ENCODE data around the gene NASP. TPM values are rescaled to one million over a fixed set of nuclear protein-coding genes. Genes with fewer than 3 reads are reported as not detected.

Gene NASP
- polyA plus RNA-seq, 3 donors from 2014 or later: 33.7 to 78.0 (median 67.9) TPM

DNA sequence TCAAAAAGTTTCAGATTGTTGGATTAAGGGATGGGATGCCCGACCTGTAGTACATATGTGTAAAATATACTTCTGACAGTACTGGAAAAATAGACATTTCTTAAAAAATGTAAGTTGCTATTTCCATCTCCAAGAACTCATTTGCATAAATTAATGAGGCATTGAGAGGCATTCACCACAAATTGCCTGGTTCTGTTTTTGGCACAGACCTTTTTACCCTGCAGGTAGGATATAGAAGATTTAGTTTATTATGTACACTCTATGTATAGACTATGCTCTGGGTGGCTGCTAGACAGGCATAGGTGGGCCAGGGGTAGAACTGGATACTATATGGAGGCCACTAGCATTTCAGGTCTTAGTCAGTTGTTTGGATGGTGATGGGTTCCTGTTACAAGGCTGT is 32.0 kb downstream of the NASP start:
- DNase-seq: no peak
- Mint-ChIP-seq H3K4me1 (no peaks in the 10 kb centered on the region), H3K27me3 (ENCODE audit: low read depth in 3 of 3) (peaks cover 0 to 12% (median 4%) of the 10 kb centered on the region in 3 donors), H3K4me3 (no peak overlapping the region), H3K27ac (peak overlapping the region in 1 of 6 donors; percentile 50), H3K9me3 (no peaks in the 10 kb centered on the region), H3K36me3 (peaks cover 13 to 20% (median 18%) of the 10 kb centered on the region in 3 donors)

GRCh38 chr1:45617618-45618017 is 33.8 kb downstream of the NASP start:
- no peak for DNase-seq
- Mint-ChIP-seq H3K27me3 (ENCODE audit: low read depth in 3 of 3) (peaks cover 0 to 12% (median 4%) of the 10 kb centered on the region in 3 donors), H3K36me3 (peaks cover 13 to 20% (median 18%) of the 10 kb centered on the region in 3 donors), H3K27ac (no peak overlapping the region), H3K4me3 (no peak overlapping the region), H3K4me1 (no peaks in the 10 kb centered on the region), H3K9me3 (no peaks in the 10 kb centered on the region)

GRCh38 chr1:45619149-45619921 is 35.5 kb downstream of the NASP start:
- Mint-ChIP-seq H3K36me3 (peaks cover 13 to 30% (median 20%) of the 10 kb centered on the region in 3 donors), H3K4me3 (no peak overlapping the region), H3K9me3 (no peaks in the 10 kb centered on the region), H3K27ac (peak overlapping the region in 3 of 6 donors; percentile 36 to 73 (median 70)), H3K4me1 (no peaks in the 10 kb centered on the region), H3K27me3 (ENCODE audit: low read depth in 3 of 3) (peaks cover 0 to 5% (median 4%) of the 10 kb centered on the region in 3 donors)
- no peak for DNase-seq

DNA sequence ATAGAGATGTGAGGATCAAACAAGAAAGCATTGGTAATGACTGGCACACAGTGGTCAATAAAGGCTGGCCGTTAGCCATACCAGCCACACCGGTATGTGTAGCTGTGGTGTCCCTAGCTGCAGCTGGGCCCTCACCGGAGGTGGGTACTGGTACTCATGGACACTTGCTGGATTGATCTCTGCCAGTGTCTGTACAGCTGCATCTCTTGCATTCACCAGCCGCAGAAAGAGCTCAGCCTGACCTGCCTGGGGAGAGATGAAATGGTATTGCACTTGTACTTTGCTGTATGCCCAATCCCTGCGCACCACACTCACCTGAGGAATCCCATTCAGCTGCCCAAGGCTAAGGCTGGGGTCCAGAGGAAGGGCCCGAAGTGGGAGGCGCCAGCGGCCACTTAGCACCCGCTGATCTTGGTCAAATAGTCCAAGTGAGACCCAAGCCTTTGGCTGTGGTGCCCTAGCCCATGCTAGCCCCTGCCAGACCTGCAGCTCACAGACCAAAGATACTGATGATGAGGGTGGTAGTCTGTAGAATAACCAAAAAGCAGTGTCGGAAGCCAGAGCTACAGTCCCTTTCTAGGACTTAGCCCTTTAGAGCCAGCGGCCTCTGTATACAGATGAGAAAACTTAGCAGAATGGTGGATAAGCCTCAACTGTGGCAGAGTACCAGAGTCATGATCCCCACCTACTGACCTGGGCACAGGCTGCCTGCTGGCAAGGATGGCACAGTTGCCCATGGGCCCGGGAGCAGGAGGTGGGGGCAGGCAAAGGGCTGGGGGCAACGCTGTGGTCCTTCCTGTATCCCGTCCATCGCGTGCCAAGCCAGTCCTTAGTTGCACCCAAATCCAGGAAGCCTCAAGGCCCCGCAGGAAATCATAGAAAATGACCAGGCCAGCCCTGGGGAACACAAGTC is 37.0 kb downstream of the NASP start:
- Mint-ChIP-seq H3K9me3 (no peaks in the 10 kb centered on the region), H3K36me3 (peaks cover 8 to 23% (median 15%) of the 10 kb centered on the region in 3 donors), H3K4me3 (no peak overlapping the region), H3K27me3 (ENCODE audit: low read depth in 3 of 3) (peaks cover 0 to 5% (median 4%) of the 10 kb centered on the region in 3 donors), H3K4me1 (no peaks in the 10 kb centered on the region), H3K27ac (peak overlapping the region in 5 of 6 donors; percentile 22 to 70 (median 45))
- DNase-seq: no peak

GRCh38 chr1:45621501-45621836 is 37.6 kb downstream of the NASP start:
- Mint-ChIP-seq H3K4me3 (no peak overlapping the region), H3K4me1 (no peaks in the 10 kb centered on the region), H3K36me3 (peaks cover 2 to 17% (median 12%) of the 10 kb centered on the region in 3 donors), H3K9me3 (no peaks in the 10 kb centered on the region), H3K27ac (peak overlapping the region in 2 of 6 donors; percentile 46 to 64), H3K27me3 (ENCODE audit: low read depth in 3 of 3) (peaks cover 0 to 5% (median 4%) of the 10 kb centered on the region in 3 donors)
- no peak for DNase-seq

DNA sequence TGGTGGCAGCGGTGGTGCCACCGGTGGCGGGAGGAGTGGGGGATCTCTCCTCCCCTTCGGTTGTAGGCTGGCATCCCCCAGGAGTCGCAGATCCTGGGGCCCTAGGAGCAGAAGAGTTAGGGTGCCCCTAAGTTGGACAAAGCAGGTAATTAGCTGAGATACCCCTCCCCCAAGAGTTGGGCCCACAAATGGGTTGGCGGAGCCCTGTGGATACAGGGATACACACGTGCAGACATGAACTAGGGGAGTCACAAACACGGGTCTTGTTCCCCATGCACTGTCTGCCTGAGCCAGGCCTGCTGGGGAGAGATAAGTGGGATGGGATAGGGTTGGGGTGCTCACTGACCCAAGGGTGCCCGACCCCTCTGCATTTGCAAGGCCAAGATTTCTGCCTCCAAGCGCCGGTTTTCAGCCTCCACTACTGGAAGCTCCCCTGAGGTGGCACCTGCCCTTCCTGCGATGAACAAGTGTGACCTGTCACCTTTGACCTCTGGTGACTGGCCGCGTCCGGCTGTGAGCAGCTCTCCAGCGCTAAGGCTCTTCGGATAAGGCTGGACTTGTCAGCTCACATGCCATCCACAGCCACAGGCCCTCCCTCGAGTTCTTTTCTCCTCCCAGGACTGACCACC is 38.2 kb downstream of the NASP start:
- Mint-ChIP-seq H3K4me1 (no peaks in the 10 kb centered on the region), H3K27me3 (ENCODE audit: low read depth in 3 of 3) (peaks cover 0 to 6% (median 4%) of the 10 kb centered on the region in 3 donors), H3K9me3 (no peaks in the 10 kb centered on the region), H3K36me3 (peaks cover 0 to 16% (median 12%) of the 10 kb centered on the region in 3 donors), H3K4me3 (no peak overlapping the region), H3K27ac (peak overlapping the region in 1 of 6 donors; percentile 64)
- DNase-seq: no peak

- no peak overlapping the region for H3K4me3 Mint-ChIP-seq
- no peak for DNase-seq
- no peaks in the 10 kb centered on the region for H3K9me3 Mint-ChIP-seq
- peaks cover 0 to 6% (median 2%) of the 10 kb centered on the region in 3 donors for H3K27me3 Mint-ChIP-seq (ENCODE audit: low read depth in 3 of 3)
- no peak overlapping the region for H3K27ac Mint-ChIP-seq
- H3K4me1 Mint-ChIP-seq: no peaks in the 10 kb centered on the region
- peaks cover 0 to 16% (median 15%) of the 10 kb centered on the region in 3 donors for H3K36me3 Mint-ChIP-seq
Measured at GRCh38 chr1:45622524-45623394, 38.9 kb downstream of the NASP start.

DNA sequence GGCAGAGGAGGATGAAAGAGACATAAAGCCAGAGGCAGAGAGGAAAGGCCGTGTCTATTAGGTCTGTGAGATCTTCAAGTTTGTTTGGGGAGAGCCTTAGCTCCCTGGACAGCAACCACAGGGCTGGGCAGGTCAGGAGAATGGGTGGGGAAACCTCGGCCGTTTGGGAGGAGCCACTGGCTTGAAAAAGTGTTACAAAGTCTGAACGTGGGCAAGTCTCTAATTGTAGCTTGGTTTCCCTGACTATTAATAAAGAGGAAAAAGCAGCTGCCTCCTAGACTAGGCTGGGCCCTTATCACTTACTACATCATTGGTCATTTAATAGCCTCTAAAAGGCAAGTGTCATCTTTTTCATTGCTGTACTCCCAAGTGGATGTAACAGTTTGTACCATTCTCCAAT is 40.1 kb downstream of the NASP start, which contains the start of gene CCDC17:
Gene CCDC17 (minus strand): TSS at position 83 of the 400 bp plus-strand sequence. CDS start 145 bp downstream, outside the sequence.
- no peak within 1 kb of the TSS for H3K4me3 Mint-ChIP-seq
- H3K9me3 Mint-ChIP-seq: no peaks in the 10 kb centered on the region
- H3K27ac Mint-ChIP-seq: peak within 1 kb of the TSS in 3 of 6 donors; percentile 40 to 67 (median 46)
- H3K4me1 Mint-ChIP-seq: no peaks in the 10 kb centered on the region
- peaks cover 5 to 25% (median 18%) of the 10 kb centered on the region in 3 donors for H3K36me3 Mint-ChIP-seq
- H3K27me3 Mint-ChIP-seq (ENCODE audit: low read depth in 3 of 3): peaks cover 0 to 6% (median 2%) of the 10 kb centered on the region in 3 donors
- DNase-seq: no peak

- H3K4me3 Mint-ChIP-seq: no peak overlapping the region
- H3K27me3 Mint-ChIP-seq (ENCODE audit: low read depth in 3 of 3): peaks cover 0 to 3% (median 2%) of the 10 kb centered on the region in 3 donors
- H3K27ac Mint-ChIP-seq: no peak overlapping the region
- peaks cover 9 to 48% (median 28%) of the 10 kb centered on the region in 3 donors for H3K36me3 Mint-ChIP-seq
- H3K9me3 Mint-ChIP-seq: no peaks in the 10 kb centered on the region
- no peaks in the 10 kb centered on the region for H3K4me1 Mint-ChIP-seq
- no peak for DNase-seq
Measured at GRCh38 chr1:45629035-45629434, 45.2 kb downstream of the NASP start.

DNA sequence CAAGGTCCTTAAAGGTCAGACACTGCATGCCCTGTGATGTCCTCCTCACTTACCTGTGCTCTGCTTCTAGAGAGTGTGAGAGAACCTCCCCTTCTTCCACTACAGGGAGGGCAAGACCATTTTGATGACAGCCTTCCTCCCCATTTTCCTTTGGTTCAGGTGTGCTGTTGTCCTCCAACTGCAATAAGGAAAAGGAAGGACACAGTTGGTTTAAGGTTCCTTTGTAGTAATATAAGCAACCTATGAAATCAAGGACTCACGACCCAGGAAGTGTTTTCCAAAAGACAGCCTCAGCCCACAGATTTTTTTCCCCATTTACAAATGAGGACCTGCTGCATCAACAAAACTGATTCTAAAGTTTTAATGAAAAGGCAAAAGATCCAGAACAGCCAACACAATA is 46.6 kb downstream of the NASP start:
- H3K36me3 Mint-ChIP-seq: peaks cover 9 to 44% (median 24%) of the 10 kb centered on the region in 3 donors

DNA sequence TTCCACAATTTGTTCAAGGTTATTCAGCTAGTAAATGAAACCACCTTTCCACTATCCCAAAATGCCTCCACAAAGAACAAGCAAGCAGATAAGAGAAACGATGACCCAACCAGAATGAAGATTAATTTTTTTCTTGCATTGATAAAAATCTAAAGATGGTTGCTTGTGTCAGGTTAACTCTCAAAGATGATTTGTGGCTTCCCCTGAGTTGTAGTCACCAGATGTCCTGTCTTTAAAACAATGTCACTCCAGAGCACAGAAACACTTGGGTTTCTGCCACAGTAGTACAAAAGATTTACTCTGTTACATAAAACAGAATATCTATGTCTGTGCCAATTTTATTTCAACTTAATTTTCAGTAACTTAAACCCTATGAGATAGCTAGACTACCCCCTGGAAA is 51.4 kb downstream of the NASP start:
- Mint-ChIP-seq H3K27me3 (ENCODE audit: low read depth in 3 of 3) (no peaks in the 10 kb centered on the region), H3K27ac (peak overlapping the region in 1 of 6 donors; percentile 24), H3K4me1 (no peaks in the 10 kb centered on the region), H3K36me3 (peaks cover 6 to 24% (median 13%) of the 10 kb centered on the region in 3 donors), H3K4me3 (no peak overlapping the region), H3K9me3 (no peaks in the 10 kb centered on the region)
- no peak for DNase-seq

More for the DNA sequence above, 46.6 kb downstream of the NASP start:
- H3K27ac Mint-ChIP-seq: peak overlapping the region in 3 of 6 donors; percentile 12 to 30 (median 21)
- H3K4me1 Mint-ChIP-seq: no peaks in the 10 kb centered on the region
- H3K9me3 Mint-ChIP-seq: no peaks in the 10 kb centered on the region
- no peak overlapping the region for H3K4me3 Mint-ChIP-seq
- DNase-seq: no peak
- H3K27me3 Mint-ChIP-seq (ENCODE audit: low read depth in 3 of 3): peaks cover 0 to 2% (median under 1%) of the 10 kb centered on the region in 3 donors

GRCh38 chr1:45640293-45640692 is 56.5 kb downstream of the NASP start:
- no peak for DNase-seq
- H3K4me1 Mint-ChIP-seq: peaks cover 0 to 6% of the 10 kb centered on the region in 2 donors
- peaks cover 6 to 13% (median 11%) of the 10 kb centered on the region in 3 donors for H3K36me3 Mint-ChIP-seq
- no peaks in the 10 kb centered on the region for H3K27me3 Mint-ChIP-seq (ENCODE audit: low read depth in 3 of 3)
- no peak overlapping the region for H3K4me3 Mint-ChIP-seq
- no peaks in the 10 kb centered on the region for H3K9me3 Mint-ChIP-seq
- H3K27ac Mint-ChIP-seq: peak overlapping the region in 2 of 6 donors; percentile 41 to 52
